IMR-90 (cell line): Measurements from ENCODE around the gene ASF1B. TPM values are rescaled to one million over a fixed set of nuclear protein-coding genes. Genes with fewer than 3 reads are reported as not detected.

Experiments used
- ATAC-seq: fragments of 200-7000 bp; cut with Tn5 transposase; 2 replicates; pipeline ENCODE4 v1.9.1; 2020; ENCODE audit warnings: low read depth, mild to moderate bottlenecking, moderate library complexity
- BruUV-seq: library from RNA; stranded (reverse); fragments of 400-500 nt; replicated peaks from 2 replicates; lab custom pipeline; 2021; lab: Mats Ljungman, UMichigan
- CTCF ChIA-PET: fragments of 300-600 bp; formaldehyde crosslinking; extraction: SDS; loops from one replicate; lab custom pipeline; 2021; ENCODE audit warnings: antibody characterized with exemption; lab: Yijun Ruan, JAX
- POLR2A ChIA-PET: fragments of 300-600 bp; sonication (Branson Sonifier 250); formaldehyde crosslinking; loops from one replicate; lab custom pipeline; 2022; ENCODE audit warnings: antibody characterized with exemption; ENCODE audit not compliant: unreplicated experiment; lab: Charles Lee
- DNase-seq: peaks from one replicate; pipeline ENCODE4 v3.0.0; 2013
- H2AFZ ChIP-seq: replicated peaks from 2 replicates; pipeline ENCODE3; 2013; ENCODE audit warnings: low read length, mild to moderate bottlenecking; ENCODE audit not compliant: poor library complexity
- H2AK5ac ChIP-seq: 2 replicates; pipeline ENCODE4 v1.6.1; 2013; ENCODE audit warnings: low read depth, low read length, inconsistent platforms
- H2AK9ac ChIP-seq: replicated peaks from 2 replicates; pipeline ENCODE3; 2013; ENCODE audit warnings: mild to moderate bottlenecking, low read depth, low read length, moderate library complexity; ENCODE audit not compliant: poor library complexity
- H2BK120ac ChIP-seq: 2 replicates; pipeline ENCODE4 v1.6.1; 2013; ENCODE audit warnings: low read depth, low read length, inconsistent platforms
- H2BK15ac ChIP-seq: 3 replicates; pipeline ENCODE4 v1.6.1; 2013; ENCODE audit warnings: low read depth, low read length, inconsistent platforms
- H2BK20ac ChIP-seq: 2 replicates; pipeline ENCODE4 v1.6.1; 2013; ENCODE audit warnings: low read depth, mild to moderate bottlenecking, inconsistent platforms, low read length, moderate library complexity
- H2BK5ac ChIP-seq: 2 replicates; pipeline ENCODE4 v1.6.1; 2013; ENCODE audit warnings: mild to moderate bottlenecking, low read depth, low read length, inconsistent platforms; ENCODE audit not compliant: poor library complexity, severe bottlenecking
- H3K14ac ChIP-seq: replicated peaks from 2 replicates; pipeline ENCODE4 v1.6.1; 2013; ENCODE audit warnings: low read depth, low read length, inconsistent platforms
- H3K18ac ChIP-seq: 2 replicates; pipeline ENCODE4 v1.6.1; 2013; ENCODE audit warnings: low read depth, low read length, control low read depth
- H3K23ac ChIP-seq: 2 replicates; pipeline ENCODE4 v1.6.1; 2013; ENCODE audit warnings: low read depth, low read length, inconsistent platforms
- H3K27ac ChIP-seq: 2 replicates; pipeline ENCODE4 v1.5.1; 2013; ENCODE audit warnings: mild to moderate bottlenecking, control low read depth, low read length; ENCODE audit not compliant: insufficient read depth
- H3K27me3 ChIP-seq: 2 replicates; pipeline ENCODE4 v1.6.1; 2013; ENCODE audit warnings: low read length; ENCODE audit not compliant: control insufficient read depth, insufficient read depth
- H3K36me3 ChIP-seq: 2 replicates; pipeline ENCODE4 v1.6.1; 2013; ENCODE audit warnings: low read length, mixed read lengths; ENCODE audit not compliant: control insufficient read depth, insufficient read depth
- H3K4ac ChIP-seq: 2 replicates; pipeline ENCODE4 v1.6.1; 2013; ENCODE audit warnings: low read depth, low read length, inconsistent platforms
- H3K4me1 ChIP-seq: 2 replicates; pipeline ENCODE4 v1.6.1; 2013; ENCODE audit warnings: low read length, mixed read lengths; ENCODE audit not compliant: control insufficient read depth, insufficient read depth
- H3K4me2 ChIP-seq: 2 replicates; pipeline ENCODE4 v1.6.1; 2013; ENCODE audit warnings: low read depth, mild to moderate bottlenecking, control low read depth, low read length, moderate library complexity
- H3K4me3 ChIP-seq: 2 replicates; pipeline ENCODE4 v1.5.1; 2013; ENCODE audit warnings: low read depth, mild to moderate bottlenecking, control low read depth, low read length, moderate library complexity; ENCODE audit not compliant: insufficient read depth
- H3K56ac ChIP-seq: 2 replicates; pipeline ENCODE4 v1.6.1; 2013; ENCODE audit warnings: low read length, inconsistent platforms; ENCODE audit not compliant: insufficient read depth; ENCODE audit errors: extremely low read depth
- H3K79me1 ChIP-seq, 2 experiments: 2 replicates each; pipeline ENCODE4 v1.6.1; 2013; ENCODE audit warnings: low read length in 2 of 2, inconsistent platforms in 1 of 2, low read depth in 1 of 2
- H3K9ac ChIP-seq: 2 replicates; pipeline ENCODE4 v1.6.1; 2013; ENCODE audit warnings: low read depth, low read length, control low read depth
- H3K9me1 ChIP-seq: 2 replicates; pipeline ENCODE4 v1.6.1; 2013; ENCODE audit warnings: low read length, inconsistent platforms; ENCODE audit not compliant: insufficient read depth
- H3K9me3 ChIP-seq: 2 replicates; pipeline ENCODE4 v1.6.1; 2013; ENCODE audit warnings: low read length; ENCODE audit not compliant: control insufficient read depth, insufficient read depth
- H4K20me1 ChIP-seq: 2 replicates; pipeline ENCODE4 v1.6.1; 2013; ENCODE audit warnings: low read length, inconsistent platforms; ENCODE audit not compliant: insufficient read depth
- H4K5ac ChIP-seq: 2 replicates; pipeline ENCODE4 v1.6.1; 2013; ENCODE audit warnings: mild to moderate bottlenecking, low read depth, low read length, control low read depth
- H4K8ac ChIP-seq, 2 experiments: 2 replicates each; pipeline ENCODE4 v1.6.1; 2013; ENCODE audit warnings: low read depth in 2 of 2, low read length in 2 of 2, control low read depth in 1 of 2, inconsistent platforms in 1 of 2
- H4K91ac ChIP-seq: 2 replicates; pipeline ENCODE4 v1.6.1; 2013; ENCODE audit warnings: low read depth, low read length, inconsistent platforms; ENCODE audit not compliant: insufficient read depth
- BHLHE40 ChIP-seq: fragments of 150-350 bp; IDR thresholded peaks from 2 replicates; pipeline ENCODE4 v1.6.1; 2016; ENCODE audit warnings: mild to moderate bottlenecking, low read depth, low read length
- CEBPB ChIP-seq: IDR thresholded peaks from 2 replicates; pipeline ENCODE4 v1.6.1; 2012; ENCODE audit warnings: low read depth, low read length, improper control_type of control experiment
- FOS ChIP-seq: fragments of 150-350 bp; IDR thresholded peaks from 2 replicates; pipeline ENCODE4 v1.6.1; 2016; ENCODE audit warnings: low read depth, low read length
- MXI1 ChIP-seq: IDR thresholded peaks from 2 replicates; pipeline ENCODE4 v1.6.1; 2012; ENCODE audit warnings: low read depth, mild to moderate bottlenecking, low read length, moderate library complexity, borderline replicate concordance
- NFE2L2 ChIP-seq: fragments of 150-350 bp; IDR thresholded peaks from 2 replicates; pipeline ENCODE4 v1.6.1; 2016; ENCODE audit warnings: low read depth, mild to moderate bottlenecking, low read length
- POLR2A ChIP-seq: IDR thresholded peaks from 2 replicates; pipeline ENCODE4 v1.6.1; 2012; ENCODE audit warnings: mild to moderate bottlenecking, low read depth, low read length
- RAD21 ChIP-seq: IDR thresholded peaks from 2 replicates; pipeline ENCODE4 v1.6.1; 2012; ENCODE audit warnings: low read length, improper control_type of control experiment
- RFX5 ChIP-seq: IDR thresholded peaks from 2 replicates; pipeline ENCODE4 v1.8.0; 2012; ENCODE audit warnings: low read depth, mild to moderate bottlenecking, low read length, moderate library complexity
- SMC3 ChIP-seq: fragments of 150-350 bp; IDR thresholded peaks from 2 replicates; pipeline ENCODE4 v1.6.1; 2016; ENCODE audit warnings: low read depth, mild to moderate bottlenecking, antibody characterized with exemption, low read length, moderate library complexity
- WGBS, 2 experiments: methylation state at CpG; one replicate each; pipeline versions ENCODE4 v1.1.5 to v1.1.7; 2013; ENCODE audit warnings: missing lambda C conversion rate in 2 of 2; ENCODE audit not compliant: insufficient read length in 1 of 2; ENCODE audit errors: extremely low coverage in 2 of 2; 5-methylcytosine and 5-hydroxymethylcytosine counted together
- dilution Hi-C: fragments of 300-500 bp; cut with HindIII; formaldehyde crosslinking; loops from one replicate; pipeline ENCODE4 v1.14.3; 2018; ENCODE audit warnings: low sequenced_read_pairs; ENCODE audit not compliant: unreplicated experiment
- in situ Hi-C: fragments of 300-500 bp; cut with MboI; formaldehyde crosslinking; loops from 3 replicates; pipeline ENCODE4 v1.14.3; 2019; ENCODE audit warnings: low sequenced_read_pairs, inconsistent platforms, mixed read lengths
- intact Hi-C: fragments of 100-400 bp; cut with micrococcal nuclease; formaldehyde crosslinking; loops from 2 replicates; pipeline ENCODE4 v1.10.0; 2022
- polyA plus RNA-seq, 3 experiments: library from polyadenylated mRNA; depleted of rRNA; stranded (reverse); fragments of >200 nt; gene quantifications; 2 replicates each; pipeline ENCODE4 v1.2.3, GENCODE V29; 2012; ENCODE audit warnings: low replicate concordance in 1 of 3
- total RNA-seq: library from RNA; depleted of rRNA; stranded (reverse); fragments of >200 nt; gene quantifications from 2 replicates; pipeline ENCODE4 v1.2.3, GENCODE V29; 2012
- TF ChIP-seq, protein P1 (sequence below): fragments of 150-350 bp; IDR thresholded peaks from 2 replicates; pipeline ENCODE4 v1.6.1; 2017; ENCODE audit warnings: mild to moderate bottlenecking, antibody characterized with exemption, low read length, low read depth

The ASF1B gene
- total and polyA plus RNA-seq, 2 of the 4 experiments (the other 2 are of a cell fraction), result 10.4 to 12.1 TPM

- dilution Hi-C loops, result no loop called here
- ATAC-seq (no peak), DNase-seq (no peak)
- H3K79me1 ChIP-seq, result no peaks in the 10 kb centered on the region
- intact Hi-C loops, result no loop called here
- H2BK20ac ChIP-seq, result no peak overlapping the region
- H3K27me3 ChIP-seq, result no peaks in the 10 kb centered on the region
- H3K18ac ChIP-seq, result no peak overlapping the region
- H3K14ac ChIP-seq, result no peak overlapping the region
- H2BK120ac ChIP-seq, result no peak overlapping the region
- H3K36me3 ChIP-seq, result peaks cover 9% of the 10 kb centered on the region
- no peak overlapping the region for H2AK9ac ChIP-seq
- H3K23ac ChIP-seq, result no peak overlapping the region
- no peak overlapping the region for H3K27ac ChIP-seq
- no peaks in the 10 kb centered on the region for H3K9me3 ChIP-seq
- no peak for TF ChIP-seq NFE2L2
- TF ChIP-seq BHLHE40, result no peak
- TF ChIP-seq, protein P1, sequence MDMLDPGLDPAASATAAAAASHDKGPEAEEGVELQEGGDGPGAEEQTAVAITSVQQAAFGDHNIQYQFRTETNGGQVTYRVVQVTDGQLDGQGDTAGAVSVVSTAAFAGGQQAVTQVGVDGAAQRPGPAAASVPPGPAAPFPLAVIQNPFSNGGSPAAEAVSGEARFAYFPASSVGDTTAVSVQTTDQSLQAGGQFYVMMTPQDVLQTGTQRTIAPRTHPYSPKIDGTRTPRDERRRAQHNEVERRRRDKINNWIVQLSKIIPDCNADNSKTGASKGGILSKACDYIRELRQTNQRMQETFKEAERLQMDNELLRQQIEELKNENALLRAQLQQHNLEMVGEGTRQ, result no peak
- TF ChIP-seq CEBPB, result no peak
- TF ChIP-seq FOS, result no peak
- TF ChIP-seq MXI1, result no peak
- TF ChIP-seq RAD21, result no peak
- TF ChIP-seq POLR2A, result no peak
- TF ChIP-seq RFX5, result no peak
- no peak for TF ChIP-seq SMC3
- H2AK5ac ChIP-seq, result no peak overlapping the region
- in situ Hi-C loops, result no loop called here
- no peak overlapping the region for H2BK5ac ChIP-seq
- no peak overlapping the region for H2BK15ac ChIP-seq
- no peaks in the 10 kb centered on the region for H3K4me1 ChIP-seq
- no peaks in the 10 kb centered on the region for H4K20me1 ChIP-seq
- no TSS peak for BruUV-seq
- no peak overlapping the region for H2AFZ ChIP-seq
- no peak overlapping the region for H3K4me3 ChIP-seq
- H4K5ac ChIP-seq, result no peak overlapping the region
- H3K9ac ChIP-seq, result no peak overlapping the region
- no peak overlapping the region for H3K4ac ChIP-seq
- no peak overlapping the region for H4K91ac ChIP-seq
- 90% methylated on average over 7 of the region's 16 CpGs; no CpG with 5 or more reads in 1 of the 2 experiments for WGBS, 2 experiments
- H4K8ac ChIP-seq, result no peak overlapping the region
- no peaks in the 10 kb centered on the region for H3K9me1 ChIP-seq
- no peak overlapping the region for H3K56ac ChIP-seq
- POLR2A ChIA-PET, result no interaction called here
- CTCF ChIA-PET, result interaction anchor here (1.9 kb wide), 1 partner anchor 10 kb away, joined by 5 read pairs; no protein-coding TSS in a partner anchor
- H3K4me2 ChIP-seq, result no peak overlapping the region
Measured at GRCh38 chr19:14158276-14159023, 22.1 kb upstream of the ASF1B start.
